COR-L47 (cell line): ENCODE results near the gene CDKN1A.
"Not testable (repeated sequence)": the region's sequence is repeated elsewhere in the genome, so short reads cannot be mapped to it uniquely, and the experiment has no call there.

Experiments
- DNase-seq: peaks from one replicate; lab custom pipeline; 2025; lab: John Stamatoyannopoulos, UW

Gene CDKN1A

GRCh38 chr6:36698196-36698595 is 19.7 kb downstream of the CDKN1A start:
- DNase-seq = no peak

GRCh38 chr6:36698871-36699271 is 20.4 kb downstream of the CDKN1A start:
- DNase-seq = no peak

GRCh38 chr6:36699348-36699747 is 20.8 kb downstream of the CDKN1A start:
- DNase-seq = no peak

- no peak for DNase-seq
These were observed 21.7 kb downstream of the CDKN1A start for GRCh38 chr6:36700071-36700812.

- DNase-seq = no peak
These were observed 22.3 kb downstream of the CDKN1A start for GRCh38 chr6:36700831-36701230.

GRCh38 chr6:36701401-36701991 is 23.0 kb downstream of the CDKN1A start:
- DNase-seq = no peak

GRCh38 chr6:36702656-36703055 is 24.1 kb downstream of the CDKN1A start:
- DNase-seq = no peak

- no peak for DNase-seq
These were observed 24.6 kb downstream of the CDKN1A start for GRCh38 chr6:36703081-36703606.

GRCh38 chr6:36703982-36704381 is 25.5 kb downstream of the CDKN1A start:
- DNase-seq = no peak

GRCh38 chr6:36704961-36705577 is 26.6 kb downstream of the CDKN1A start:
- DNase-seq = not testable (repeated sequence)

- no peak for DNase-seq
These were observed 27.8 kb downstream of the CDKN1A start for GRCh38 chr6:36706339-36706738.

GRCh38 chr6:36712816-36713215 is 34.3 kb downstream of the CDKN1A start:
- no peak for DNase-seq

GRCh38 chr6:36713846-36714245 is 35.3 kb downstream of the CDKN1A start:
- no peak for DNase-seq

- DNase-seq = no peak
These were observed 36.0 kb downstream of the CDKN1A start for GRCh38 chr6:36714511-36714910.

GRCh38 chr6:36715469-36715868 is 37.0 kb downstream of the CDKN1A start:
- no peak for DNase-seq

GRCh38 chr6:36716476-36717093 is 38.1 kb downstream of the CDKN1A start:
- no peak for DNase-seq

- no peak for DNase-seq
These were observed 38.8 kb downstream of the CDKN1A start for GRCh38 chr6:36717231-36717825.

- no peak for DNase-seq
These were observed 39.5 kb downstream of the CDKN1A start for GRCh38 chr6:36717871-36718540.

- DNase-seq = no peak
These were observed 40.0 kb downstream of the CDKN1A start for GRCh38 chr6:36718560-36718959.

GRCh38 chr6:36719126-36719525 is 40.6 kb downstream of the CDKN1A start:
- DNase-seq = no peak

- no peak for DNase-seq
These were observed 42.0 kb downstream of the CDKN1A start for GRCh38 chr6:36720251-36721141.
